MM.1S (cell line): ENCODE measurements around the gene RNU6-1.

ENCODE experiments used
- DNase-seq: peaks from one replicate; pipeline ENCODE4 v3.0.0-alpha.2; 2015
- H2AFZ ChIP-seq: fragments of 300-600 bp; sonication (generic); 2 replicates; pipeline ENCODE4 v1.6.0; 2016; ENCODE audit warnings: antibody characterized with exemption, low read length
- H3F3A ChIP-seq: fragments of 300-600 bp; sonication (generic); 2 replicates; pipeline ENCODE4 v1.6.1; 2016; ENCODE audit warnings: mild to moderate bottlenecking, antibody characterized with exemption, low read length, moderate library complexity, mixed read lengths; ENCODE audit not compliant: insufficient read depth
- H3K27ac ChIP-seq: fragments of 300-600 bp; sonication (generic); 2 replicates; pipeline ENCODE4 v1.5.1; 2016; ENCODE audit warnings: mild to moderate bottlenecking, low read length
- H3K27me3 ChIP-seq: fragments of 300-600 bp; sonication (generic); replicated peaks from 2 replicates; pipeline ENCODE4 v1.6.0; 2016; ENCODE audit warnings: low read length; ENCODE audit not compliant: insufficient read depth
- H3K36me3 ChIP-seq: fragments of 300-600 bp; sonication (generic); replicated peaks from 2 replicates; pipeline ENCODE4 v1.6.1; 2016; ENCODE audit warnings: mild to moderate bottlenecking, low read length, mixed read lengths; ENCODE audit not compliant: insufficient read depth
- H3K4me1 ChIP-seq: fragments of 300-600 bp; sonication (generic); 2 replicates; pipeline ENCODE4 v1.6.1; 2016; ENCODE audit warnings: low read length, mixed read lengths
- H3K4me2 ChIP-seq: fragments of 300-600 bp; sonication (generic); 2 replicates; pipeline ENCODE4 v1.6.0; 2016; ENCODE audit warnings: low read depth, low read length
- H3K4me3 ChIP-seq: fragments of 300-600 bp; sonication (generic); 2 replicates; pipeline ENCODE4 v1.5.1; 2016; ENCODE audit warnings: low read length, mixed read lengths
- H3K79me2 ChIP-seq: fragments of 300-600 bp; sonication (generic); 2 replicates; pipeline ENCODE4 v1.6.1; 2016; ENCODE audit warnings: mixed run types, low read length, mixed read lengths
- H3K9ac ChIP-seq: fragments of 300-600 bp; sonication (generic); 2 replicates; pipeline ENCODE4 v1.6.1; 2016; ENCODE audit warnings: low read length, mixed read lengths
- H3K9me2 ChIP-seq: fragments of 300-600 bp; sonication (generic); replicated peaks from 2 replicates; pipeline ENCODE4 v1.6.1; 2016; ENCODE audit warnings: mild to moderate bottlenecking, low read length, mixed read lengths; ENCODE audit not compliant: insufficient read depth
- H3K9me3 ChIP-seq: fragments of 300-600 bp; sonication (generic); replicated peaks from 2 replicates; pipeline ENCODE4 v1.6.1; 2016; ENCODE audit warnings: mild to moderate bottlenecking, low read length, mixed read lengths; ENCODE audit not compliant: insufficient read depth
- H4K20me1 ChIP-seq: fragments of 300-600 bp; sonication (generic); 2 replicates; pipeline ENCODE4 v1.6.1; 2016; ENCODE audit warnings: mild to moderate bottlenecking, low read length, moderate library complexity, mixed read lengths; ENCODE audit not compliant: insufficient read depth
- CTCF ChIP-seq: fragments of 300-600 bp; sonication (generic); IDR thresholded peaks from 2 replicates; pipeline ENCODE4 v1.5.1; 2016; ENCODE audit warnings: antibody characterized with exemption, low read length, mixed read lengths
- EZH2 ChIP-seq: fragments of 300-600 bp; sonication (generic); optimal IDR thresholded peaks from 2 replicates; pipeline ENCODE3; 2017; ENCODE audit warnings: low read depth, mild to moderate bottlenecking, antibody characterized with exemption, low read length, mixed read lengths
- EZH2phosphoT487 ChIP-seq: fragments of 300-600 bp; sonication (generic); IDR thresholded peaks from 2 replicates; pipeline ENCODE4 v1.6.1; 2018; ENCODE audit warnings: antibody characterized with exemption, low read length

RNU6-1 gene

GRCh38 chr15:67865331-67865730 lies 25.5 kb upstream of the RNU6-1 start:
- Histone ChIP-seq H2AFZ (no peak overlapping the region), H3F3A (no peaks in the 10 kb centered on the region), H3K27ac (no peak overlapping the region), H4K20me1 (no peaks in the 10 kb centered on the region), H3K27me3 (no peaks in the 10 kb centered on the region), H3K4me2 (no peak overlapping the region), H3K9me3 (no peaks in the 10 kb centered on the region), H3K36me3 (no peaks in the 10 kb centered on the region), H3K4me1 (no peaks in the 10 kb centered on the region), H3K79me2 (no peaks in the 10 kb centered on the region), H3K9ac (no peak overlapping the region), H3K4me3 (no peak overlapping the region), H3K9me2 (no peaks in the 10 kb centered on the region)
- DNase-seq = no peak
- no peak for TF ChIP-seq EZH2
- no peak for TF ChIP-seq CTCF
- no peak for TF ChIP-seq EZH2phosphoT487

GRCh38 chr15:67863442-67863987 lies 23.7 kb upstream of the RNU6-1 start:
- no peaks in the 10 kb centered on the region for H3K9me2 ChIP-seq
- peak overlapping the region; percentile 96 for H2AFZ ChIP-seq
- no peaks in the 10 kb centered on the region for H3K36me3 ChIP-seq
- peak overlapping the region; percentile 70 for H3K4me3 ChIP-seq
- no peaks in the 10 kb centered on the region for H3K9me3 ChIP-seq
- no peaks in the 10 kb centered on the region for H3K79me2 ChIP-seq
- H3K4me1 ChIP-seq = no peaks in the 10 kb centered on the region
- TF ChIP-seq EZH2phosphoT487 = no peak
- TF ChIP-seq CTCF = peak; percentile 87
- DNase-seq = peak; percentile 72
- H3K27me3 ChIP-seq = no peaks in the 10 kb centered on the region
- H3K27ac ChIP-seq = no peak overlapping the region
- H3K4me2 ChIP-seq = peak overlapping the region; percentile 90
- no peaks in the 10 kb centered on the region for H4K20me1 ChIP-seq
- peak overlapping the region; percentile 50; the same call in 1 of the 2 replicates for H3K9ac ChIP-seq
- H3F3A ChIP-seq = no peaks in the 10 kb centered on the region

- H3K9me2 ChIP-seq = no peaks in the 10 kb centered on the region
- no peaks in the 10 kb centered on the region for H3K9me3 ChIP-seq
- no peaks in the 10 kb centered on the region for H3F3A ChIP-seq
- TF ChIP-seq CTCF = no peak
- TF ChIP-seq EZH2 = no peak
- TF ChIP-seq EZH2phosphoT487 = no peak
- no peaks in the 10 kb centered on the region for H3K79me2 ChIP-seq
- peak overlapping the region; percentile 90; the same call in 1 of the 2 replicates for H3K4me2 ChIP-seq
- H4K20me1 ChIP-seq = no peaks in the 10 kb centered on the region
- H3K9ac ChIP-seq = no peak overlapping the region; the same call in 1 of the 2 replicates
- no peaks in the 10 kb centered on the region for H3K27me3 ChIP-seq
- peak overlapping the region; percentile 70; the same call in 1 of the 2 replicates for H3K4me3 ChIP-seq
- peak overlapping the region; percentile 96 for H2AFZ ChIP-seq
- no peak for DNase-seq
- H3K36me3 ChIP-seq = no peaks in the 10 kb centered on the region
- H3K27ac ChIP-seq = no peak overlapping the region
- no peaks in the 10 kb centered on the region for H3K4me1 ChIP-seq
Observed at GRCh38 chr15:67862750-67863441, 23.1 kb upstream of the RNU6-1 start.
